Femur (tissue), 1 donor: ENCODE data around the gene MARK4.
"Not testable (repeated sequence)": the region's sequence is repeated elsewhere in the genome, so short reads cannot be mapped to it uniquely, and the experiment has no call there.

Source experiments
- DNase-seq: peaks from one replicate; pipeline ENCODE4 v3.0.0-alpha.2; 2017

MARK4 gene

DNA sequence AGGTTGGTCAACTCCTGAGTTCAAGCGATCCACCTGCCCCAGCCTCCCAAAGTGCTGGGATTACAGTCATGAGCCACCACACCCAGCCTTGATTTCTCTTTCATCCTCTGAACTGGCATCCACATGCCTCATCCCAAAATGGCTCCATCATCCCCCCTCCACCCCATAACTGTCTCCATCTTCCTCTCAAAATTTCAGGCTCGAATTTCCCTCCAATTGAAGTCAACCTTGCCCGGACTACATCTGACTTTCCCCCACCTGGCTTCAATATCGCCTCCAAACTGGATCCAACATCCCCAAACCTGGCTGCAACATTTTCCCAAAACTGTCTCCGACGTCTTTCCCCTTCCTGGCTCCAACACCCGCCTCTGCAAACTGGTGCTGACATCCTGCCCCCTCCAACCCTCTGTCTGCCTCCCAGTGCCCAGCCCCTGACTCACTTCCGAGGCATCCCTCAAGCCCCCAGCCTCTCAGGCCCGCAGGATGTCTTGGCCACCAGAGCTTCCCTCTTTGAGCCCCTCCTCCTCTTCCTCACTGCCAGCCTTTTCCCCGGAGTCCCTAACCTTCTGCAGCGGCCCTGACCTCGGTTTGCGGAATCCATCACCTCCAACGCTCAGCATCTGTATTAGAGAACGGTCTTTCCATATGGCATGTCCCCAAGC, 6.8 kb upstream of the MARK4 start:
- DNase-seq, result no peak

GRCh38 chr19:45245334-45245787, 5.7 kb upstream of the MARK4 start, which contains the start of gene EXOC3L2:
EXOC3L2 (minus strand) TSS chr19:45245407; CDS start chr19:45239045, 6,362 bp downstream.
- peak; percentile 52 for DNase-seq

DNA sequence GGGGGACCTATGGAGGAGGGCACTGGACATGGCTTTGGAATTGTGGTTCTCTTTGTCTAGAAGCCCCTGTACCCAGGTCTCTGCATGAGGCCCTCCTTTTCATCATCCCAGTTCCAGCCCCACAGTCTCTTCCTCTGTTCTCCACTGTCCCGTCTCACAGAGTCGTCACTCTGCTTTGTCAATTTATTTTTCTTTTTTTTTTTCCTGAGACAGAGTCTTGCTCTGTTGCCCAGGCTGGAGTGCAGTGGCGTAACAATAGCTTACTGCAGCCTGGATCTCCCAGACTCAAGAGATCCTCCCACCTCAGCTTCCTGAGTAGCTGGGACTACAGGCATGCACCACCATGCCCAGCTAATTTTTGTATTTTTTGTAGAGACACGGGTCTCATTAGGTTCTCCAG, 5.2 kb upstream of the MARK4 start:
- DNase-seq, result no peak

DNA sequence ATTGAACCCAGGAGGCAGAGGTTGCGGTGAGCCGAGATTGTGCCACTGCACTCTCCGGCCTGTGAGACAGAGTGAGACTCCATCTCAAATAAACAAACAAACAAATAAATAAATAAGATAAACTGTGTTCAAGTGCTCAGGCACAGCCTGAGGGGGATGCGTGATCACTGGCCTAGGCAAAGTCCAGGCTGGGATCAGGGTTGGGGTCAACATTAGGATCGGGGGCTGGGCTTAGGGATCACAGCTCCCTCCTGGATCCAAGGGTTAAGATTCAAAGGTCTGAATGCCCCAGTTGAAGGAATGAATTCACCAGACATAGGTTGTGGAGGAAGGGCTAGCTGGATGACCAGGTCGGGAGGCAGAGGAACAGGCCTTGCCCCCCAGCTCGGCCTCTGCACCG, 3.9 kb upstream of the MARK4 start:
- DNase-seq, result no peak

GRCh38 chr19:45249261-45250033, 1.6 kb upstream of the MARK4 start:
- DNase-seq, result no peak

DNA sequence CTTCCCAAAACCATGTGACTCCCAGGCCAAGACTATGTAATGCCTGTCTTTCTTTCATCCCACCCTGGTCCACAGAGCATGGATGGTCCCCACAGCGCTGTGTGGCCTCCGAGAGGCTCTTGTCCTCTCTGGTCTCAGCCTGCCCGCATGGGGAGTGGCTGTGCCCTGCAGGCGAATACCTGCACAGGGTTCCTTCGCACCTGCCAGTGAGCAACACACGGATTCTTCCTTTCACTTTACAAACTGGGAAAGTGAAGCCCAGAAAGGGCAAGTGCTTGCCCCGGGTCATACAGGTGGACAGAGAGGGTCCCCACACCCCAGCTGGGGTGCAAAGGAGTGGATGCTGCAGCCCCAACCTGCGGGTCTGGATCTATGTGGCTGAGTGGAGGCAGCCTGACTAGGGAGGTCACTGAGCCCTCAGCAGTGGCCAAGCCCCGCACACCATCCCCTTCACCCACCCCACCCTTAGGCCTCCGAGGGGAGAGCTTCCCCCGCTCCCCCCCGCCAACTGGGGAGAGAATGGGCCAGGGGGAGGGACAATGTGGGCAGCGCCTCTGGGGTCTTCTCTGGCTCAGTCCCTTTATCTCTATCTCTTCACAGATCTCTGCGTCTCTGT, 747 bp upstream of the MARK4 start:
- no peak for DNase-seq

- peak; percentile 48 for DNase-seq
These were observed 632 bp downstream of the MARK4 start for GRCh38 chr19:45251452-45252354.

DNA sequence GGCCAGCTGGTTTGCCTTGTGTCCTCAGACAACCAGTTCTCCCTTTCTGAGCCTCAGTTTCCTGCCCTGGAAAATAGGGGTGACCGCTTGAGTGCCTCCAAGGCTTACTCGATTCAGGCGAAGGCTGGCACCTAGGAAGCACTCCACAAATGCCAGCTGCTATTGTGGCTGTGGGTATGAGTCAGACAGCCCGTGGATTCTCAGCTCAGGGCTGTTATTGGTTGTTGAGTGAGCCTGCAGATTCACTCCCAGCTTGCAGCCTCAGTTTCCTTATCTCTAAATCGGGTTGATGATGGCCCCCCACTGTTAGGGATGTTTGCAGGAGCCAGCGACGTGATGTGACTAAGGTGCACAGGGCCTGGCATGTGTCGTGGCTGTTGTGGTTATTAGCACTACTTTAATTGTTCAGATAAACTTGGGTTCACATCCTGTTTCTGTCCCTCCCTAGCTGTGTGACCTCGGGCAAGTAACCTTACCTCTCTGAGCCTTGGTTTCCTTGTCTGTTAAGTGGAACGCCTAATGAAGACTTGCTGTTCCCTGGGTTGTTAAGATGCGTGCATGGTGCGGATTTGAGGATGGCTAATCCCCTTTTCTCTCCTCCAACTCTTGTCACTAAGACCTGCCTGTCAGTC, 2.4 kb downstream of the MARK4 start:
- no peak for DNase-seq

DNA sequence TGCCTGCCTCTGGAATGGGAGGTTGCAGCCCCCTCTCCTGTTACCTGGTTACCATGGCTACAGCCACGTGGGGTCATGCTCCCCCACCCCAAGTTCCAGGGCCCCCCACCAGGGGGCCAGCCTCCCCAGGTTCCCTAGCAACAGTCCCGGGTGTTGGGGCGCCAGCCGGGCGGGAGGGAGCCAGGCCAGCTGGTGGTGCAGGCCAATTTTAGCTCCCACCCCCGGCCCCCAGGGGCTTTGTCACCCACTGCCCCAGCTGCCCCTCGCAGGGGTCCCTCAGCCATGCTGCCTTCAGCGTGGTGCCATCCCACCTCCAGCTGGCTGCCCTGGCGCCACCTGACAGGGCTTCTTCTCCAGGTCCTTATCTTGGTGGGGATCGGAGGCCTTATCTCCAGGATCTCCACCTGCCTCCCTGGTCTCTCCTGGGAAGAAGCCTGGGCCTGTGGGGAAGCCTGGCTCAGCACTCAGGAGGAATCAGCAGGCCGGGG, 3.0 kb downstream of the MARK4 start:
- no peak for DNase-seq

- no peak for DNase-seq
These were observed 4.6 kb downstream of the MARK4 start for GRCh38 chr19:45255611-45256157.

DNA sequence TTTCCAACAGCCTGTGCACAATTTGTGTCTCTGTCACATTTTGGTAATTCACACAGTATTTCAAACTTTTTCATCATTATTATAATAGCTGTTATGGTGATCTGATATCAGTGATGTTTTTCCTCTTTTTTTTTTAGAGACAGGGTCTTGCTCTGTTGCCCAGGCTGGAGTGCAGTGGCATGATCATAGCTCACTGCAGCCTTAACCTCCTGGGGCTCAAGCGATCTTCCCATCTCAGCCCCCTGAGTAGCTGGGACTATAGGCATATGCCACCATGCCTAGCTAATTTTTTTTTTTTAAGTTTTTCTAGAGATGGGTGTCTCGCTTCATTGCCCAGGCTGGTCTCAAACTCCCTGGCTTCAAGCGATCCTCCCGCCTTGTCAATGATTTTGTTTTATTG, 5.8 kb downstream of the MARK4 start:
- no peak for DNase-seq

DNA sequence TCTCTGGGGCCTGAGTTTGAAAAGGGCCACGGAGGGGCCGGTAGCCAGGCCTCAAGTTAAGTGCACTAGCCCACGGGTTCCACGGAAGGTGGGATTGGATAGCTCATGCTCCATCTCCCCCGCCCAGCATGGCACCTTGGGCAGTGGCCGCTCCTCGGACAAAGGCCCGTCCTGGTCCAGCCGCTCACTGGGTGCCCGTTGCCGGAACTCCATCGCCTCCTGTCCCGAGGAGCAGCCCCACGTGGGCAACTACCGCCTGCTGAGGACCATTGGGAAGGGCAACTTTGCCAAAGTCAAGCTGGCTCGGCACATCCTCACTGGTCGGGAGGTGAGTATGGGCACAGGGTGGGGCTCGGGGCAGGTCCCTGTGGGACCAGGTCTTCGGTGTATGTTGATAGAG, 7.8 kb downstream of the MARK4 start:
- DNase-seq, result no peak

GRCh38 chr19:45262570-45262969, 11.5 kb downstream of the MARK4 start:
- DNase-seq, result no peak

DNA sequence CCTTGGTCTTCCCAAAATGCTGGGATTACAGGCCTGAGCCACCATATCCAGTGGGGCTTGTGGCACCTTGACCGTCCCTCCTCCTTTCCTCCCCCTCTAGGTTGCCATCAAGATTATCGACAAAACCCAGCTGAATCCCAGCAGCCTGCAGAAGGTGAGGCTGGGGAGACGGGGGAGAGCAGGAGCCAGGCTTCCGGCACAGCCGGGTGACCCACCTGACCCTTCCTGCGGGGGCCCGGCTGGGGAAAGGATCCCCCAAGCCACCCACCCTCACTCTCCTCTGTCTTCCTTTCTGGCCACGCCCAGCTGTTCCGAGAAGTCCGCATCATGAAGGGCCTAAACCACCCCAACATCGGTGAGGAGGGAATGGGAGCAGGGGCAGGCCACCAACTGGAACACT, 11.9 kb downstream of the MARK4 start:
- DNase-seq, result no peak

DNA sequence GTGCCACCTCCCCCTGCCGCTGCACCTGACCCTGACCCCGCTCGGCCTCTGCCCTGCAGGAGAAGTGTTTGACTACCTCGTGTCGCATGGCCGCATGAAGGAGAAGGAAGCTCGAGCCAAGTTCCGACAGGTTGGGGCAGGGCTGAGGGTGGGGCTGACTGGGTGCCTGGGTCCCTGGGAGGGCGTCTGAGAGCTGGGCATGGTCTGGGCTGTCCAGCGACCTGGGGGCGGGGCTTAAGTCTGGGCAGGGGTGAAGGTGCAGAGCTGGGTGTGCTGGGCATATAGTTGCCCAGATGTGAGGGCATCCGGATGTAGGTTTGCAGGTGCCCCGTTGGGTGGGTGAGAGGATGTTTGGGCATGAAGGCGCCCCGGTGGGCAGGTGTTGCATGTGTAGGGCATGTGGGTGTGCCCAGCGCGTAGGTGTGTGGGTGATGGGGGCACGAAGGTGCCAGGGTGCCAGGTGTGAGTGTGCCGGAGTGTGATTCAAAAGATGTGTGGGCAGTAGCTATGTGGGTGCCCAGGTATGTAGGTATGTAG, 13.8 kb downstream of the MARK4 start:
- DNase-seq, result no peak

- no peak for DNase-seq
These were observed 14.3 kb downstream of the MARK4 start for GRCh38 chr19:45265375-45265774.

GRCh38 chr19:45267296-45267695, 16.2 kb downstream of the MARK4 start:
- no peak for DNase-seq

DNA sequence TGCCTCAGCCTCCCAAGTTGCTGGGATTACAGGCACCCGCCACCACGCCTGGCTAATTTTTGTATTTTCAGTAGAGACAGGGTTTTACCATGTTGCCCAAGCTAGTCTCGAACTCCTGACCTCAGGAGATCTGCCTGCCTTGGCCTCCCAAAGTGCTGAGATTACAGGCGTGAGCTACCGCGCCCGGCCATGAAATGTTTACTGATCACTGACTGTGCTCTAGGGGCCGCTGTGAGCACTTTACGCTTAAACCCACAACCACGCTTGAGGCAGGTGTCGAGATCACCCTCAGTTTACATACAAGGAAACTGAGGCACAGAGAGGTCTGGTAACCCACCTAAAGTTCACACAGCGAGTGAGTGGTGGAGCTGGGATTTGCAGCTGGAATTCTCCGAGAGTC, 18.9 kb downstream of the MARK4 start:
- not testable (repeated sequence) for DNase-seq

- DNase-seq, result no peak
These were observed 20.1 kb downstream of the MARK4 start for GRCh38 chr19:45271098-45271734.

DNA sequence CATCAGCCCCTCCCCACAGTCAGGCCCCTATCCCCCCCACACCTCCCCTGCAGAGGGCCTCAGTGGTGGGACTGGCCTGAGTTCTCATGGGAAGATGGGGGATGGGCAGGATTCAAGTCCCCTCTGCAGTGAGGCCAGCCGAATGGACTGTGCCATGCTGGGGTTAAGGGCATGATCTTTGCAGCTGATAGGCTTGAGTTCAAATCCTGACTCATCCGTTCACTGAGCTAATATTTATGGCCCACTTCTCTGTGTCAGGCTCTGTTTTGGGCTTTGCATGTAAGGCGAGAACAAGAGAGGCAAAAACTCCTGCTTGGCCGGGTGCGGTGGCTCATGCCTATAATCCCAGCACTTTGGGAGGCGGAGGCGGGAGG, 20.7 kb downstream of the MARK4 start:
- no peak for DNase-seq

DNA sequence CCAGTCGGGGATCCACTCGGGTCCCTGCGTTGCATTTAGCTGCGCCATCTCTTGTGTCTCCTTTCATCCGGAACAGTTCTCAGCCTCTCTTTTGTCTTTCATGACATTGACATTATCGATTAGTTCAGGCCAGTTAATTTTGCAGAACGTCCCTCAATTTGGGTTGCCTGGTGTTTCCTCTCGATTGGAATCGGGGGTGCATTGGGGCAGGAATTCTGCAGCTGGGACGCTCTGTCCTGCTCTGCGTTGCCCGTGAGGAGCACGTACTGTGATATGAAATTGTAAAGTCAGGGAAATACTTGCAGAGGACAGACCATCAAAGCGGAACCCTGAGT, 22.4 kb downstream of the MARK4 start:
- DNase-seq, result no peak
